NCI-H187 treated with DMSO at 0.1 percent for 48 hours (cell line): ENCODE data around the gene SYT17.
A peak's percentile ranks its signal among the peaks of the same experiment; 100 is the strongest.

Source experiments
- DNase-seq: peaks from one replicate; lab custom pipeline; 2025; lab: John Stamatoyannopoulos, UW

The SYT17 gene

GRCh38 chr16:19218581-19218980 is 50.5 kb downstream of the SYT17 start:
- no peak for DNase-seq

DNA sequence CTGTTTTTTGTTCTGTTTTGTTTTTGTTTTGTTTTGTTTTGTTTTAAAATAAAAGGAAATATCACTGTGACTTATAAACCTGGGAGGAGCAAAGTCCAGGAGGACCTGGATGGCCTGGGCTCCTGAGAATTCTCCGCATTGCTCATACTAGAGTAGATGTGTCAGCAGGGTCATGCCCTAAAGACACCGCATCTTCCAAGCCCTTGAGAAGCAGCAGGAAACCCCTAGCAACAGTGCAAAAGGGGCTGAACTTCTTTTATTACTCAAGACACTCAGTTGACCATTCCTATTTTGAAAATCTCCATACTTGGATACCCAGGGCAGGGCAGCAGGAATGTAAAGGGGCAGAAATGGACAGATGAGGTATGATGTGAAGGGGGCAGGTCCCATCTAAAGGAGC is 51.8 kb downstream of the SYT17 start:
- DNase-seq: no peak

GRCh38 chr16:19223235-19224170 is 55.5 kb downstream of the SYT17 start:
- DNase-seq: no peak

GRCh38 chr16:19225651-19226050 is 57.6 kb downstream of the SYT17 start:
- DNase-seq: no peak

DNA sequence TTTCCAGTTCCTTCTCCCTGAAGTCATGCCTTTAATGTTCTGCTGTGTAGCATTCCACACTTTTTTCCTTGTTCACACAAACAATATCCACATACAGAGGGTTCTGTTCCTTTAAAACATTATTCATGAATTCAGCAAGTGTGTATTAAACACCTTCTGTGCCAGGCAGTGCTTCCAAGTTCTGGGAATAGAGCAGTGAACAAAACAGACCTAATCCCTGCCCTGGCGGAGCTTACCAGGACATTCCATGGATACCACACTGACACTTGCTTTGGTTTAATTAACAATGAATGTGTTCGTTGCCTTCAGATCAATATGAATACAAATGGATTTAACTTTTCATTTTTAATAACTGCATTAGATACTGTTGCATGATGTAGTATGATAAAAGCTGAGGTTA is 59.6 kb downstream of the SYT17 start:
- DNase-seq: no peak

DNA sequence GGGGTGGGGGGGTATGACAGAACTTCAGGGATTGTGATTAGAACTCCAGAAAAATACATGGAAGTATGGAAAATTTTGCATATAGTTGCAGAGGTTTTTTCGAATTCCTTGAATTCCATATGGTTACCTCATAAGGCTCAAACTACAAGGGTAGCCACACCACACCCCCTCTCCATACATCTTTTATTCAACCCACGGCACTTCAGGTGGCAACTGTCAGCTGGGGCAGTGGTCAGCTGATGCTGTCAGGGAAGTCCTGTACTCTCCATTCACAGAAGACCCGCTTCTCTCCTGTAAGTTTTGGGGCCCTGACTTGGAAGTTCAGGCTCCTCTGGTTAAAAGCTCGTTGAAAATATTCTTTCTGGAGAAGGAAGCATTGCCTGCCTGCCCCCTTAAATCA is 60.0 kb downstream of the SYT17 start:
- no peak for DNase-seq

DNA sequence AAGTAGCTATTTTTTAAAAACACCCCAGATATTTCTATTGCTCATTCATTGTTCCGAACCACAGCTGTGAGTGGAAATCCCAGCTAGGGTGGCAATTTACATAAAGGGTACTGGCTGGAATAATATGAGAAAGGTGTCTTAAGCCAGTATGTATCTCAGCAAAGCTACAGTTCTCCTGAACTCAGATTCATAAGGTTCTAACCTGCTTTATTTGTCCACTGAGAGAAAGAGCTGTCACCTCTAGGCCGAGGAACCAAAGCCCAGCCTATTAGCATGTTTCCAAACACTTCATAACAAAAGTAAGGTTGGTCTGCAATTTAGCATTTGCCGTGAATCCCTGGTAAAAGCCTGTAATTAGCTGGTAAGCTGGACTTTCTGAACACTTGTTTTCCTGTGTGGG is 60.5 kb downstream of the SYT17 start:
- no peak for DNase-seq

DNA sequence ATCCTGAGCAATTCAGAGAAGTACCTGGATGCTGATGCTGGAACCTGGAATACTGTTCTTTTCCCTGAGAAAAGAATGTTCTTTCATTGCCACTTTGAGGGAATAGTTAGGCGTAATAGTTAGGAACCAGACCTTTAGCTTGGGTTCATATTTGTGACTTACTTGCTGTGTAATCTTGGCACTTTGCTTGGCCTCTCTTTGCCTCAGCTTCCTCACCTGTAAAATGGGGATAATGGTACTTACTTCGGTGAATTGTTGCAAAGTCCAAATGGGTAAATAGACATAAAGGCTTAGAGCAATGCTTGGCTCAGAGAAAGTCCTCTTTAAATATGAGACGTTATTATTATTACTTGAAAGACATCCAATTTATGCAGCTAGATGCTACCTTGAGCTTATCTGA is 62.5 kb downstream of the SYT17 start:
- DNase-seq: no peak

DNA sequence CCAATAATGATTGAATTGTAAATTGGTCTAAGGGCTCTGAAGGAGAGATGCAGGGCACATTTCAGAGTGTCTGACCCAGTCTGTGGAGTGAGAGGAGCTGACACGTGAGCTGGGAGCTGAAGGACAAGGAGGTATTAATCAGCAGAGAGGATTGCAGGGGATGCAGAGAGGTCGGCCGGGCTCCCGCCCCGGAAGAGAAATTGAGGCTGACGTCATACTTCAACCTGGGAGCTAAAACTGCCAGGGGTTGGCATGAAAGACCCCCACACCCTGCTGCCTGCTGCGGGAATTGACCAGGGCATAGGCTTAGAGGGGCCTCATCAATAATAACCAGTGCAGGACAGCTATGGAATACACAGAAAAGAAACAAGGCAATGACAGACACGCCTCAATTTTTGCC is 63.8 kb downstream of the SYT17 start:
- no peak for DNase-seq

- DNase-seq: no peak
Measured at GRCh38 chr16:19232988-19233387, 64.9 kb downstream of the SYT17 start.

DNA sequence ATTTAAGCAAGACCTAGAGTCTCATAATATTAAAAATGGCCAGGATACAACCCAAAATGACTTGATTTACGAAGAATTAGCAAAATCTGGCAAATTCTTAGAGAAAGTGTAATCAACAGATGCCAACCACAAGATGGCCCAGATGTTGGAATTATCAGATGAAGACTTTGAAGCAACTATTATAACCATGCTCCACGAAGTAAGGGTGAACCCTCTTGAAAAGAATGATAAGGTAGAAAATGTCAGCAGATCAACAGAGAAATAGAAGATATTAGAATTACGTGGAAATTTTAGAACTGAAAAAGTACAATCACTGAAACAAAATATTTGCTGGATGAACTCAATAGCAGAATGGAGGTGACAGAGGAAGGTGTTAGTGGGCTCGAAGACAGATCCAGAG is 67.4 kb downstream of the SYT17 start:
- no peak for DNase-seq

- no peak for DNase-seq
Measured at GRCh38 chr16:19235886-19236285, 67.8 kb downstream of the SYT17 start.

GRCh38 chr16:19236561-19237209 is 68.6 kb downstream of the SYT17 start:
- DNase-seq: no peak

DNA sequence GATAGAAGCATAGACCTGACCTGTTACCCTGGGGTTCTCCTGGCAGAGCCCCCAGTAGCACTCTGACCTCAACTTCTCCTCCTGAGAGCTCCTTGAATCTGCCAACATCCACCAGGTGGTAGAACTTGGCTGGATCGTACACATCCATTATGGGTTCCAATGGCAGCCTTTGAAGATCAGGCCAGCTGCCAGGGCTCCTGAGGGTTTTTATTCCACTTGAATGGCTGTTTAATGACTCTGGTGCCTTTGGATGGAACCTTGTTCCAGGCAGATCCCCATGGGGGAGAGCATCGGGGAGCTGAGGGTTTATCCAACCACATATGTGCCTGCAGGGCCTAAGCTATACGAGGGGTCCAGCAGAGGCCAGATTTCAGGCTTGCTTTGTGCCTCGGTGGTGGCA is 70.4 kb downstream of the SYT17 start:
- DNase-seq: no peak

- no peak for DNase-seq
Measured at GRCh38 chr16:19239511-19240155, 71.6 kb downstream of the SYT17 start.

DNA sequence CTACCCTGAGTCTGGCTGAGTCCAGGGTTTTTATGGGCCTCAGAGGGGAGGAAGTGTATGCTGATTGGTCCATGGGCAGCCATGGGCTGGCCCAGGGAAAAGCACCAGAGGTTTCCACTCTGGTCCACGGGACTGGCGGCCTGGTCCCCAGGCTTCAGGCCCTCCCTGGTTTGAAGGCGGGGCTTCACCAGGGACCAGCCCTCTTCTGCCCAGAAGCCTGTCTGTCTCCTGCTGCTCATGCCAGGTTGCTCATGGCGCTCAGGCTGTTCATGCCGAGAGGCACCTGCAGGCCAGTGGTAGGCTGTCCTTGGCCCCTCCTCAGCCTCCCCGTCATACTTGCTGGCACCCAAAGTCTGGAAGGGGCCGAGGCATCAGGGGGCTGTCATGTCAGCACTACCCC is 72.5 kb downstream of the SYT17 start:
- no peak for DNase-seq

GRCh38 chr16:19241512-19241911 is 73.5 kb downstream of the SYT17 start:
- no peak for DNase-seq

DNA sequence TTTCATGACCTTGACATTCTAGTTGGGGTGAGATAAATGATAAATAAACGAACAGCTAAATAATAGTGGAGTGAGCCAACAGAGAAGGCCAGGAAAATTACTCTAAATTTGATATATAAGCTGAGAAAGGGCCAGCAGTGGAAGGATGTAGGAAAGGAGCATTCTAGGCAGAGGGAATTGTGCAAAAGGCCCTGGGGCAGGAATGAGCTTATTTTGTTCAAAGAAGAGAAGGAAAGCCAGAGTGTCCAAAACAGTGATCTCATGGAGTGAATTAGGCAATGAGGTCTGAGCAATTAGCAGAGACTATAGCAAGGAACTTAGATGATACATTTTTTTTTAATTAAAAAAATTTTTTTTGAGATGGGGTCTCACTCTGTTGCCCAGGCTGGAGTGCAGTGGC is 74.1 kb downstream of the SYT17 start:
- DNase-seq: no peak

DNA sequence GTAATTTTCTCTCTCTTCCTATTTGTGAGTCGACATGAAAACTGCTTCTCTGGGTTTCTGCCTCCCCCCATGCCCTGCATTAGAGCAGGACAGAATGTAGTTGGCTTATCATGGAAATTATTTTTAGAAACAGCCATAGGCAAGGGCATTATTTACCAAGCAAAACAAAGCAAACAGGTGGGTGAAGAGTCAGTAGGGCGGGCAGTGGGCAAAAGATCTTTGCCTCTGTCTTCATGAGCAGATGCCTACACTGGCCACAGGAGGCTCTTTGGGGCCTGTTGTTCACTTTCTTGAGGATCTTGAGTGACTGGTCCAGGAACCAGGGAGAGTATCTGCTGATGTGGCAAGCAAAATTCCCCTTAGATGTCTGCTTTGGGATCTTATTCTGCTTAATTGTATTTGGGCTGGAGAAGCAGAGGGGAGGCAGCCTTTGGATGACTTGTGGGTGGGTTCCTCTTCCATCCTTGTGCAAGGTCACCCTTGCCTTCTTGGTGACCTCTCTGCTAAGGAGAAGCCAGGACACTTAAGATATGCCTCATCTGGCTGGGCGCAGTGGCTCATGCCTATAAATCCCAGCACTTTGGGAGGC is 75.0 kb downstream of the SYT17 start:
- no peak for DNase-seq

- DNase-seq: peak; percentile 78
Measured at GRCh38 chr16:19245326-19245925, 77.4 kb downstream of the SYT17 start.

DNA sequence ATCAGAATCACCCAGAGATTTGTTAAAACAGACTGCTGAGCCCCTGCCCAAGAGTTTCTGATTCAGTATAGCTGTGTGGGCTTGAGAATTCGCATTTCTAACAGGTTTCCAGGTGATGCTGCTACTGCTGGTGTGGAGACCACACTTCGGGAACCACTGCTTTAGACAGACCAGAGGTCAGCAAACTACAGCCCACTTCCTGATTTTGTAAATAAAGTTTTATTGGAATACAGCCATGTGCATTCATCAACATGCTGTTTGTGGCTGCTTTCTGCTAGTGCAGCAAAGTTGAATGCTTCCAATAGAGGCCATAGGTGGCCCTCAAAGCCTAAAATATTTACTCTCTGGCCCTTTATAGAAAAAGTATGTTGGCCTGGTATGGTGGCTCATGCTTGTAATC is 84.9 kb downstream of the SYT17 start:
- no peak for DNase-seq

- no peak for DNase-seq
Measured at GRCh38 chr16:19254611-19255010, 86.6 kb downstream of the SYT17 start.
